HCT116 (cell line): ENCODE measurements around the gene RUBCN.
"Not testable (repeated sequence)": the region's sequence is repeated elsewhere in the genome, so short reads cannot be mapped to it uniquely, and the experiment has no call there.

ENCODE experiments used
- EZH2phosphoT487 ChIP-seq: fragments of 200-600 bp; IDR thresholded peaks from 2 replicates; pipeline ENCODE4 v1.6.1; 2018; ENCODE audit warnings: antibody characterized with exemption, borderline replicate concordance
- MAX ChIP-seq: IDR thresholded peaks from 2 replicates; pipeline ENCODE4 v1.6.1; 2012
- POLR2AphosphoS5 ChIP-seq: IDR thresholded peaks from 2 replicates; pipeline ENCODE4 v1.6.1; 2011; ENCODE audit warnings: mild to moderate bottlenecking, low read depth, low read length, moderate library complexity

- not testable (repeated sequence) for TF ChIP-seq POLR2AphosphoS5, EZH2phosphoT487, MAX
Observed at GRCh38 chr3:197629286-197629685, 107.4 kb downstream of the RUBCN start.
